ENCODE data around the gene GPN1. TPM values are rescaled to one million over a fixed set of nuclear protein-coding genes. Genes with fewer than 3 reads are reported as not detected.

The GPN1 gene
- total RNA-seq, 1 experiment from 2014 or later: 61.1 TPM

GRCh38 chr2:27606611-27607010 lies 22.2 kb upstream of the GPN1 start:
- H3K4me3 ChIP-seq (ENCODE audit: low read depth, low read length, poor library complexity, severe bottlenecking): no peak overlapping the region
- H3K9me3 ChIP-seq (ENCODE audit: low read depth, low read length, poor library complexity, severe bottlenecking): no peaks in the 10 kb centered on the region
- POLR2A ChIA-PET (ENCODE audit: low non-redundant PET): no interaction called here
- H3K36me3 ChIP-seq (ENCODE audit: insufficient read depth, low read length, poor library complexity, severe bottlenecking): peaks cover 56% of the 10 kb centered on the region
- BruUV-seq (replicated peaks): no TSS peak
- no peaks in the 10 kb centered on the region for H3K27me3 ChIP-seq (replicated peaks; ENCODE audit: insufficient read depth, low read depth, low read length, poor library complexity)
- TF ChIP-seq EZH2 (IDR thresholded peaks at IDR 0.05; ENCODE audit: borderline replicate concordance, low read depth, low read length, poor library complexity, severe bottlenecking): no peak
- no peak for TF ChIP-seq CTCF (conservative IDR thresholded peaks at IDR 0.05; ENCODE audit: low read depth, low read length)
- CTCF ChIA-PET: no interaction called here
- intact Hi-C loops (cut with micrococcal nuclease; ENCODE audit: unreplicated experiment): no loop called here
- no peak overlapping the region for H3K27ac ChIP-seq (ENCODE audit: low read depth, low read length, poor library complexity, severe bottlenecking)
- H3K4me1 ChIP-seq (ENCODE audit: insufficient read depth, low read length, poor library complexity, severe bottlenecking): no peaks in the 10 kb centered on the region
- no peak for DNase-seq (ENCODE audit: low spot score)

- H3K4me3 ChIP-seq (ENCODE audit: low read depth, low read length, poor library complexity, severe bottlenecking): no peak overlapping the region
- BruUV-seq (replicated peaks): no TSS peak
- ChIA-PET CTCF (no interaction called here), POLR2A (ENCODE audit: low non-redundant PET) (no interaction called here)
- intact Hi-C loops (cut with micrococcal nuclease; ENCODE audit: unreplicated experiment): no loop called here
- H3K9me3 ChIP-seq (ENCODE audit: low read depth, low read length, poor library complexity, severe bottlenecking): no peaks in the 10 kb centered on the region
- peaks cover 53% of the 10 kb centered on the region for H3K36me3 ChIP-seq (ENCODE audit: insufficient read depth, low read length, poor library complexity, severe bottlenecking)
- no peak for DNase-seq (ENCODE audit: low spot score)
- no peak overlapping the region for H3K27ac ChIP-seq (ENCODE audit: low read depth, low read length, poor library complexity, severe bottlenecking)
- no peaks in the 10 kb centered on the region for H3K4me1 ChIP-seq (ENCODE audit: insufficient read depth, low read length, poor library complexity, severe bottlenecking)
- TF ChIP-seq EZH2 (IDR thresholded peaks at IDR 0.05; ENCODE audit: borderline replicate concordance, low read depth, low read length, poor library complexity, severe bottlenecking) (no peak), CTCF (conservative IDR thresholded peaks at IDR 0.05; ENCODE audit: low read depth, low read length) (no peak)
- no peaks in the 10 kb centered on the region for H3K27me3 ChIP-seq (replicated peaks; ENCODE audit: insufficient read depth, low read depth, low read length, poor library complexity)
Measured at GRCh38 chr2:27613985-27614384, 14.9 kb upstream of the GPN1 start.

- H3K27me3 ChIP-seq (replicated peaks; ENCODE audit: insufficient read depth, low read depth, low read length, poor library complexity): no peaks in the 10 kb centered on the region
- DNase-seq (ENCODE audit: low spot score): no peak
- no peak for TF ChIP-seq EZH2 (IDR thresholded peaks at IDR 0.05; ENCODE audit: borderline replicate concordance, low read depth, low read length, poor library complexity, severe bottlenecking)
- no peak for TF ChIP-seq CTCF (conservative IDR thresholded peaks at IDR 0.05; ENCODE audit: low read depth, low read length)
- BruUV-seq (replicated peaks): no TSS peak
- no peak overlapping the region for H3K27ac ChIP-seq (ENCODE audit: low read depth, low read length, poor library complexity, severe bottlenecking)
- H3K4me3 ChIP-seq (ENCODE audit: low read depth, low read length, poor library complexity, severe bottlenecking): no peak overlapping the region
- POLR2A ChIA-PET (ENCODE audit: low non-redundant PET): no interaction called here
- intact Hi-C loops (cut with micrococcal nuclease; ENCODE audit: unreplicated experiment): no loop called here
- CTCF ChIA-PET: no interaction called here
- H3K9me3 ChIP-seq (ENCODE audit: low read depth, low read length, poor library complexity, severe bottlenecking): no peaks in the 10 kb centered on the region
- no peaks in the 10 kb centered on the region for H3K4me1 ChIP-seq (ENCODE audit: insufficient read depth, low read length, poor library complexity, severe bottlenecking)
- peaks cover 62% of the 10 kb centered on the region for H3K36me3 ChIP-seq (ENCODE audit: insufficient read depth, low read length, poor library complexity, severe bottlenecking)
Measured at GRCh38 chr2:27615316-27615715, 13.5 kb upstream of the GPN1 start.

All from A673 (cell line).